Measurements from ENCODE around the gene SNIP1. TPM values are rescaled to one million over a fixed set of nuclear protein-coding genes. Genes with fewer than 3 reads are reported as not detected.
A peak's percentile ranks its signal among the peaks of the same experiment; 100 is the strongest.
"Not testable (repeated sequence)": the region's sequence is repeated elsewhere in the genome, so short reads cannot be mapped to it uniquely, and the experiment has no call there.

Gene SNIP1, protein sequence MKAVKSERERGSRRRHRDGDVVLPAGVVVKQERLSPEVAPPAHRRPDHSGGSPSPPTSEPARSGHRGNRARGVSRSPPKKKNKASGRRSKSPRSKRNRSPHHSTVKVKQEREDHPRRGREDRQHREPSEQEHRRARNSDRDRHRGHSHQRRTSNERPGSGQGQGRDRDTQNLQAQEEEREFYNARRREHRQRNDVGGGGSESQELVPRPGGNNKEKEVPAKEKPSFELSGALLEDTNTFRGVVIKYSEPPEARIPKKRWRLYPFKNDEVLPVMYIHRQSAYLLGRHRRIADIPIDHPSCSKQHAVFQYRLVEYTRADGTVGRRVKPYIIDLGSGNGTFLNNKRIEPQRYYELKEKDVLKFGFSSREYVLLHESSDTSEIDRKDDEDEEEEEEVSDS
- 12.9 and 19.2 TPM in 2 replicates for total RNA-seq (2014; rRNA removed; shearing (Covaris generic))

DNA sequence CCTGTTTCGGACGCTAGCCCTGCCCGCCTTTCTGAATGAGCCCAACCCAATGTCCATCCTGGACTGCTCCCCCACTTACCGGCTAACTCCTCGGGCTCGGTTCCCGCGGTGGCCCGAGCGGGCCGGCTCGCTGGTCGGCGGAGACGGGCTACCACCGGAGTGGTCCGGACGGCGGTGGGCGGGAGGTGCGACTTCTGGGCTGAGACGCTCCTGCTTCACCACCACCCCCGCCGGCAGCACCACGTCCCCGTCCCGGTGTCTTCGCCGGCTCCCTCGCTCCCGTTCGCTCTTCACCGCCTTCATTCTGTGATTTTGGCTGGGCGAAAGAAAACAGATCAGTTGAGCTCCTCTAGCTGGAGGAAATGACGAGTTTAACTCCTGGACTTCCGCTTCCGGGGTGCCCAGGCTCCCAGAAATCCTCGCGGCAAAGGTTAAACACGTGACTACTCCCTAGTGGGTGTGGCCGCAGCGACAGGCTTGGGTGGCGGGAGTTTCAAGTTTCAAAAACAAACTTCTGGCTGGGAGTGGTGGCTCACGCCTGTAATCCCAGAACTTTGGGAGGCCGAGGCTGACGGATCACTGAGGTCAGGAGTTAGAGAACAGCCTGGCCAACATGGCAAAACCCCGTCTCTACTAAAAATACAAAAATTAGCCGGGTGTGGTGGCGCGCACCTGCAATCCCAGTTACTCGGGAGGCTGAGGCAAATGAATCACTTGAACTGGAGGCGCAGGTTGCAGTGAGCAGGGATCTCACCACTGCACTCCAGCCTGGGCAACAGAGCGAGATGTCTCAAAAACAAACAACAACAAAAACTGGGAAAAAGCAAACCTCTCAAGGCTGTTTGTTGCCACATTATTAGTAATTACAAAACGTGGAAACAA is at the start of gene SNIP1:
SNIP1 (minus strand) TSS at position 367 of the 882 bp plus-strand sequence; CDS start at position 303, 64 bp downstream.
- DNase-seq (ENCODE audit: low read depth), result peak; percentile 93

DNA sequence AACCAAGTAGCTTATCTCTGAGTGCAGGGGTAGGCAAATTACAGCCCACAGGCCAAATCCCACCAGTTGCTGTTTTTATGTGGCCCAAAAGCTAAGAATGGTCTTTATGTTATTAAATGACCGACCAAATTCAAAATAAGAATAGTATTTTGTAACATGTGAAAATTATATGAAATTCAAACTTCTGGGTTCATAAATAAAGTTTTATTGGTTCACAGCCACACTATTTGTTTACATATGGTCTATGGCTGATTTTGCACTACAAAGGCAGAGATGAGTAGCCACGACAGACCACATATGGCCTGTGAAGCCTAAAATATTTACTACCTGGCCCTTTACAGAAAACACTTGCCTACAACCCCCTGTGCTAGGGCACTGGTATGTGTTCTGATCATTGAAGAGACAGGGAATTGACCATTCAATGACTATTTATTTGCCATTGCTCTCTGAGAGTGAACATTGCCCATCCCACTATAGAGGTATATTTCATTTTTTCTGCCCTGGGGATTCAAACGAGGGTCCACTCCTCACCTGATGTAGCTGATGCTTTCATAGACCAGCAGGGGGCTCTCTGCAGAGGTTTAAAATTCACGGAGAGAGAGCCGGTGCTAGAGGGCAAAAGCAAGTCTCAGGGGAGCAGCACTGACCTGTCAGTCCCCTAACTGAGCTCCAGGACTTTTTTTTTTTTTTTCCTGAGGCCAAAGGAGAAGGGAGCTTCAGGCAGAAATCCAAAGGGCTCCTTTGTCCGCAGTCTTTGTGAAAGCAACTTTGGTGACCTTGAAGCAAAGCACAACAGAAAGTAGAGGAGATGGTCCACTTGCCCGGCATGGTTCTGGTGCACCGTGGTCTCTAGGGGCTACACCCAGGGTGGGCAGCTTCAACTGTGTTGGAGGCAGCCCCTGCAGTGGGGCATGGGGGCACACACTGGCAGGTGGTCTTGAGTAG is 48.9 kb upstream of the SNIP1 start:
- peak; percentile 33 for DNase-seq (ENCODE audit: low read depth)

DNA sequence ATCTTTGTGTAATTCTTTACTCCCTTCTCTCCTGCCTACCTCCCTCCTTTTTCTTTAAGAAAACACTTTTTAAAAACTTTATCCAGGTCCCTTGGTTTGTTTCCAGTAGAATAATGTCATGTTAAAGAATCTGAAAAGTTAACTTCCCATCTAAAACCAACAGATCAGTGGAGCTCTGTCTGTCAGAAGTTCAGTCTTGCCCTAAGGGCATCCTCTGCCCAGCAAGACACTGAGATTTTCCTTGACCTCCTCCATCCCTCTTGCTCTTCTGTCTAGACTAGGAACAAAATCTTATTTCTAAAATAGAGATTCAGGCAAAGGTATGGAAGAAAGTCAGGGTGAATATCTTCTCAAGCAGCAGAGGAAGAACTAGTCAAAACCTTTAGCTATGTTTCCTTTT is 47.3 kb upstream of the SNIP1 start:
- no peak for DNase-seq (ENCODE audit: low read depth)

DNA sequence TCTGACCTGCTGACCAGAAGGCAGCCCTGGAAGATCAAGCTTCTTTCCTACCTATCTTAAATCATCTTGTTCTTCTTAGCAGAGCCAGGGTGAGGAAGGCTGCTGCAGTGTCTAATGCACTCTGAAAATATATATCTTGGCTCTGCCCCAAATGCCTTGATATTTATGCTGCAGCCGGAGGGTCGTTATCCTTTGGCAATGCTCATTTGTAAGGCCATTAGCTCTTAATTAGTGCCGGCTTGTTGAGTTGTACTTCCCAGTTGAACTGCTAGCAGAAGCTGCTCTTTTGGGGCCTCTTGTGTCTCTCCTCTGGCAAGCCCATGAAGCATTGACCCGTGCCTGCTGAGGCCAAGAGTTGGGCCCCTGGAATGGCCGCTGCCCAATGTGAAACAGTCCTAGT is 45.8 kb upstream of the SNIP1 start:
- no peak for DNase-seq (ENCODE audit: low read depth)

DNA sequence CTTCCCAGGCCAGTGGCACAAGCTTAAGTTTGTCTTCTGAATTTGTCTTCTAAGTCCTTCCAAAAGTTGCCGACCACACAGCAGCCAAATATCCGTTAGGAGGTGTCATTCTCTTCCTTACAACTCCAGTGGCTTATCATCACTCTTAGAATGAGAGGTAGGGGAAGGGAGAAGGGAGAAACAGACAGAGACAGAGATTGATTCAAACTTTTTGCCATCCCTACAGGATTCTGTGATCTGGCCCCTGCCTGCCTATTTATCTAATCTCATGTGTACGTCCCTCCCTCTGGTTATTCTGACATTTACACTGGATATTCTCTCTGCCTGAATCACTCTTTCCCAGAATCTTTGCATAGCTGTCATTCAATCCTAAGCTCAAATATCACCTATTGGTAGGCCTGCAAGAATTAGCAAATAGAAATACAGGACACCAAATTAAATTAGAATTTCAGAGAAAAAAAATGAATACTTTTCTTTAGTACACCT is 42.1 kb upstream of the SNIP1 start:
- DNase-seq (ENCODE audit: low read depth), result no peak

DNA sequence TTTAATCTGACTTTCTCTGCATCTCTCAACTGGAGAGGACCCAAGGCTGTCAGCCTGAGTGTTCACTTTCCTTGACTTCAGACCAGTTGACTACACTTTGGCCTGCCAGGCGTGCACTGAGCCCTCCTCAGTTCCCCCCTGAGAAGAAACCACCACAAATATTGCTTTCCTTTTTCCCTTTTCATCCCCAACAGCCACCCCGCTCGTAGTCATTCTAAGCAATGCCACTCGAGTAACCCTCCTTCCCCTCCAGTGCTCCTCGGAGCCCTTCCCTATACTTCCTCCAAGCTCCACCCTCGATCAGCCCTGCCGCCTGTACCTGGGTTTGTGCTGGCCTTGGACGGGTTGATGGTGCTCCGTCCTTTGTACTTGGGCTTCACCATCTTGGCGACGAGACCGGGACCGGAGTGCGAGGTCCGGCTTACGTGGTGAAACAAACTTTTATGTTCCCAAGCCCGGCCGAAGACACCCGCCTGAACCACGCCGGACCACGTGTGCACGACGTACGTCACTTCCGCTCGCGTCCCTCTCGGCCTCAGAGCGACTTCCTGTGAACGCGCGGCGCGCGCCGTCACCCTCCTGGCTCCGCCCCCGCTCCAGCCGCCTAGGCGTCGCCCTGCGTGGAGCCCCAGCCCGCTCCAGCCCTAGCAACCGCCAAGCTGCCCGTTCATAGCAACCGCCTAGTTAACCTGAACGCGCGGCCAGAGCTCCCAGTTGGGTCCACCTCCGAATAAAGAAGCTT is 41.5 kb upstream of the SNIP1 start, which contains the start of gene GNL2:
GNL2 (minus strand) TSS at position 498 of the 742 bp plus-strand sequence; CDS start at position 383, 115 bp downstream.
- DNase-seq (ENCODE audit: low read depth), result peak; percentile 94

DNA sequence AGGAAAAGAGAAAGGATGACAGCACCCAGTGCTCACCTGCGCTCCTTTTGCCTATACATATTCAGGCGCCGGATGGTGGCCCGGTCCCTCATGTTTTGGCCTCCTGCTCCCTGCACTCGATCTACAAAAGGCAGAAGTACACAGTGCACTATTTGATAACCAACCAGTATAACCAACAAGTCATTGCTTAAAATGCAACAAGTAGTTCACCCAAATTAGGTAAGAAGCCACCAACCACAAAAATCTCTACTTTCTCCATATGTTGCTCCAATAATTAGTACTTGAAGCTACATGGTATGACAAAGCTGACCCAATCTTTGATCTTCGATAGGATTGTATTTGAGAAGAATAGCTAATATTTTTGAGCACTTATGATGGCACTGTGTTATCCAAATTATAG is 39.6 kb upstream of the SNIP1 start:
- DNase-seq (ENCODE audit: low read depth), result no peak

DNA sequence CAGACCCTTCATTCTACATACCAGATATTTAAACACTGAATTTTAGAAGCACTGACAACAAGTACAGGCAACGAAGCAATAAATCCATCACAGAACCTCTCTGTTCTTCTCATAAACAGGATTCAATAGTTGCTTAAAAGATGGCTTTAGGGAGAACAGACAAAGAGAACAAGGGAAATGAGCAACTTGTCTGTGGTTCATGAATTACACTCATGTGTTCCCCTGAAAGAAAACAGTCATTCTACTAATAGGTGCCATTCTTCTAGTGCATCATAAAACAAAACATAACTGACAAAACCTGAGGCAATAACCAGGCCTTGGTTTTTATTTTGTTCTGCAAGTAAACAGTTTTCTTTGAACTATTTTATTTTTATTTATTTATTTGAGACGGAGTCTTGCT is 34.8 kb upstream of the SNIP1 start:
- DNase-seq (ENCODE audit: low read depth), result no peak

DNA sequence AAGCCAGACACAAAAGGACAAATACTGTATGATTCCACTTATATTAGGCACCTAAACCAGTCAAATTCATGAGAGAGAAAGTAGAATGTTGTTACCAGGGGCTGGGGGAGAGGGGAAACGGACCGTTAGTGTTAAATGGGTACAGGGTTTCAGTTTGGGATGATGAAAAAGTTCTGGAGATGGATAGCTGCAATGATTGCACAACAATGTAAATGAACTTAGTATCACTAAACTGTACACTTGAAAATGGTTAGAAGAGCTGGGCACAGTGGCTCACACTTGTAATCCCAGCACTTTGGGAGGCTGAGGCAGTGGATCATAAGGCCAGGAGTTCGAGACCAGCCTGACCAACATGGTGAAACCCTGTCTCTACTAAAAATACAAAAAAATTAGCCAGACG is 30.5 kb upstream of the SNIP1 start:
- not testable (repeated sequence) for DNase-seq (ENCODE audit: low read depth)

DNA sequence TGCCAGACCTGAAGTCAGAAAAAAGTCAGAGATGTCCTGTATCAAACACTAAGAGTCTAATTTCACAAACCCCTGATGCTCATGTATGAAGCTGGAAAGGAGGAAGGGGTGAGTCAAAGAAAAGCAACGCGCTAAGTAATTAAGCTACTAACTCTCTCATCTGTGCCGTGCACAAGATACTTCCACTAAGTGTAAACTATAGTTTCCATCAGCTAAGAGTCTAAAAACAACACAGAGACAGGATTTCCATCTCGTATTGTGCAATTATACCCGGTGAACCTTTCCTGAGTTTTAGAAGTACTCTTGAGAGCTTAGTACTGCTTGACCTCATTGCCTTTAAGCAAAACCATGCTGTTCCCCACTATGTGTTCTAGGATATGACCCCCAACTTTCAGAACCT is 21.6 kb upstream of the SNIP1 start:
- DNase-seq (ENCODE audit: low read depth), result no peak

DNA sequence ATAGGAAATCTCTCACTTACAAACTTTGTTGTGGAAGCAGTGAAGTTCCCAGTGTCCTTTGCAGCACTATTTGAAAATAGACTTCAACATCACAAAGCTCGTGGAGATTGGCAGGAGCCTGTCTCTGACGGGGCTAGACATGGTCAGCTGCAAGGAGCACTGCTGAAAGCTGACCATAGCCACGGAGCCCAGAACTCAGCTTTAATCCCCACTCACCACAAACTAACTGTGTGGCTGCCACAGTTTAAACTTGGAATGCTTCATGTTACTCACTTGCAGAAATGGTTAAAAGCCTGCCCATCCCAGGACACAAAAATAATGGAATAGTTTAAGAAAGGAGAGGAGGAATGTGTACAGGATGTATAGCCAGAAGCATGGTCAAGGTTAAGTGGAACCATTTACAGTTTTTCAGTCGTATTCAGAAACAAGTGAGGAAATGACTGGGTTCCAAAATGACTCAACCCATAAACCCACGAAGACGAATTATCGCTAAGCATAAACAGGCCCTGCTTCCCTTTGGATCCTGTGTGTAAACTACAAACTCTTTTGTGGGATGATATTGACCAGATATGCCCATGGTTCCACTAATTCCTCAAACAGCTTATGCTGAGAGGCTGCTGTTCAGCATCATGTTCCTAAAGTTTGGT is 20.9 kb upstream of the SNIP1 start:
- DNase-seq (ENCODE audit: low read depth), result peak; percentile 54

DNA sequence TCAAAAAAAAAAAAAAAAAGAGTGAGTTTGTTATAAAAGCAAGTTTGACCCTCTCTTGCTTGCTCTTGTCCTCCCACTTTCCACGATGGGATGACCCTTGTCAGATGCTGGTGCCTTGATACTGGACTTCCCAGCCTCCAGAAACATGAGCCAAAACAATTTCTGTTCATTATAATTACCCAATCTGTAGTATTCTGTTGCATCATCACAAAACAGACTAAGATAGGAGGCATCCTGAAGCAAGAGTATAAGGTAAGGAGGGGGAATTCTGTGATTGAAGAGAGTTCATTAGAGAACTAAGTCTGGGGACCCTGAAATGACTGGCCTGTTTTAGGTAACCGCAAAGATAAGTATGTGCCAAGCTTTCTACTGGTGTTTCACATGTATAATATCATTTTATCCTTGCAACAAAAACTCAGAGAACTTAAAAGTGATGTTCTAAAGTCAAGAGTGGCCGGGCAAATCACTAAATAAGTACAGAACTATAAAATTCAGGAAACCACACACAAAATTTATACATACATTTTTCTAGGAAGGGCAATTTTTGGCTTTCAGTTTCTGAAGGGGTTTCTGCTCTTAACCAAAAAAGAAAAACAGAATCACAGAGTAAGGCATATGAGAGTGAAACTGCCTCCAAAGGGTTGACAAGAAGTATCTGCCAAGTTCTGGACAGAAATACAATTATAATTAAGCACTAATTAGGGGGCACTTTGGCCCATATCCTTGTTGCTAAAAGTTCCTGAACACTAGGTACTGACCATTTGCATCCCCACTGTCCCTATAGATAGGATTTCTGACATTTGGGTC is 16.6 kb upstream of the SNIP1 start:
- DNase-seq (ENCODE audit: low read depth), result no peak

DNA sequence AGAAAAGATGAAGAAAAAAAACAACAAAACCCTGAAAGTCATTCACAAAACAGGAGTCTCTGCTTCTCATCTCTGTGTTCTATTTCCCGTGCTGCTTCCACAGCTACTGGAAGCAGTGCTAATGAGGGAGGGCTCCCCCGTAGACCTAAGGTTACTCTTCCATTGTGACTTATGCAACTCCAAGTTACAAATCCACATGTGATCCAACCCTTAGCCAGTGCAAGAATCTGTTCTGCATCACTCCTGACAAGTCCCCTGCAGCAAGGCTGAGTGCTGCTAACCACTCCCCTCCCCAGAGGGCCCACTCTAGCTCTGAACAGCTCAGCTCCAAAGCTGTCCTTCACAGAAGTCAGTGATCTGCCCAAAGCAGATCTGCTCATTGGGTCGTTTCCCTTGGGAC is 12.9 kb upstream of the SNIP1 start:
- no peak for DNase-seq (ENCODE audit: low read depth)

DNA sequence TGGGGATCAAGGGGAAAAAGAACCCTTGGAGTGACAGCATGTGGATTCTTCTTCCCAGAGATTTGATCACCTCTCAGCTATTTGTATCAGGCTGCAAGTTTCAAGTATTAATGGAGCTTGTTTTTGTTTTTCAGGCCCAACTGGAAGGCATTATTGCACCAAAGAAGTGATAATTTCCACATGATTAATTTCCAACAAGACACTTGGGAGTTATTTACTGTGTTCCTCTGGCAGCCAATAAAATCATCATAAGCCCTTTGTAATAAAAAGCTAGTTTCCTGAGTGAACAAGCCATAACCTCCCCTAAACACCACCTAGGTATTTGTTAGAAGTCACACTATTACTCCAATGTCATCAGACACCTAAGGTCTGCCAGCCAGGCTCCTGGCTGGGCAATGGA is 10.8 kb upstream of the SNIP1 start:
- DNase-seq (ENCODE audit: low read depth), result no peak

DNA sequence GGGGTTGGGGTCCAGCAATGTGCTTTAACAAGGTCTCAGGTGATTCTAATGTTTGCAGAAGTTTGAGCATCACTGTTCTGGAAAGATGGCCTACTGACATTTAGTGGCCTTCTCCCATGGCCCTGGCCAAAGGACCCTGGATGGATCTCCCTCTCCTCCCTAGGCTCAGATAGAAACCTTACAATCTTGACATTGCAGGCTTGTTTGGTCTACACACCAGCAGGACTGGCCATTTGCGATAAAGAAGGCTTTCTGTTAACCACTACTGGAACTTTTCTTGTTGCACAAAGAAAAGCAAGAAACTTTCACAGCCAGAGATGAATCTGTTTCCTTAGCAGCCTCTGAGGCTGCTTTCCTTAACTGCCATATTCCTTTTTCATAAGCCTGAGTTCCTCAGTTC is 8.9 kb upstream of the SNIP1 start:
- DNase-seq (ENCODE audit: low read depth), result no peak

DNA sequence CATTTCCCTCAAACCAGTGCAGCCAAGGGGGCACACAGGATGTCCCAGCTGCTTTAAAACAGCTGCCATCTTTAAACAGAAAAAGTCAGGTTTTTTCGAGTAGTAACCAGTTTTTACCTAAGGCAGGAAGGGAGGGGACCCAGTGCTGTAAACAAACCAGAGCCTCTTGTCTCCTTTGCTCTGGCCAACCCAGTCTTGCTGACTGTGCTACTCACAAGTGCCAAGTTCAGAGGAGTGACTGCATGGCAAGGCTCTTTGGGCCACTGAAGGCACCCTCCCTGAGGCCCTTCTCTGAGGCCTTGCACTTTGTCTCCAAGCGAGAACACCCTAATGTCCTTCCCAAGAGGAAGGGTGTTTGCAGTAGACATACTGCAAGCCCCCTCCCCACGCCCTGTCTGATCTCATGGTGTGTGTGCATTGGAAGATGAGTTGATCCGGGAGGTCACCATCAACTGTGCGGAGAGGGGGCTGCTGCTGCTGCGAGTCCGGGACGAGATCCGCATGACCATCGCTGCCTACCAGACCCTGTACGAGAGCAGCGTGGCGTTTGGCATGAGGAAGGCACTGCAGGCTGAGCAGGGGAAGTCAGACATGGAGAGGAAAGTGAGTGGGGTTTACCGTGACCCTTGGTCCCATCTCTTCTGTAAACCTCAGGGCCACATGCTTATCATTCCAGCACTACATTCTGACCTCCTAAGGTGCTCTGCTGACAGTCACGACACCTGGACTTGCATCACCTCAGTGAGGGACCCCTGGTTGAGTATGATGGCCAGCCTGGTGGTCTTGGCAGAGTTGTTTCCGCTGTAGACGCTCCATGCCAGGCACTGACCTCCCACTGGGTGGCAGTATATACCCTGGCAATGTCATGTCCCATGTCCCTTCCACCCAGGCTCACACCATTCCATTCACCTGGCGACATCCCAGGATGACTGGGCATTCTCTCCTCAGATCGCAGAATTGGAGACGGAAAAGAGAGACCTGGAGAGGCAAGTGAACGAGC is 7.3 kb upstream of the SNIP1 start:
- peak; percentile 35 for DNase-seq (ENCODE audit: low read depth)

DNA sequence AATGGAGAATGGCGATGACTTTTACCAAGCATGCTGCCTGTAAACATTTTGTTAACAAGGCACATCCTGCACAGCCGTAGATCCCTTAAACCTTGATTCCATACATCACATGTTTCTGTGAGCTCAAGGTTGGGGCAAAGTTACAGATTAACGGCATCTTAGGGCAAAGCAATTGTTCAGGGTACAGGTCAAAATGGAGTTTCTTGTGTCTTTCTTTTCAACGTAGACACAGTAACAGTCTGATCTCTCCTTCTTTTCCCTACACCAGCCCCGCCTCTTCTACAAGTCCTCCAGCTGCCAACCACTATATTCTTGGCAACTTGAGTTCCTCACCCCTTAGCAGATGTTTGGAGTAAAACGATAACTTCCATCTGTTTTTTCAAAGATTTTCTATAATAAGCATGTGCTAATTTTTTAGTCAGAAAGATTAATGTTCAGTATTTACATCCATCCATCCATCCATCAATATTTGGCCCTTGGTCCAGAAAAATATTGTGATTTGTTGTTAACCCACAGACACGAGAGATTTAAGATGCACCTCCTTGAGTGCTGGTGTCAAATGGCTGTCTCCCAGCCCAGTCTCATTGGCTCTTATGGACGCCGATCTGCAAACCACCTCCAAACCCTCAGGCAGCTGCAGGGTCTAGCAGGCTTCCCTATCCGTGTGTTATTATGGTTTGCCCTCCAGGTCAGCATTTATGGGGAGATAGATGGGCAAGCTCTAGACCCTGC is 6.5 kb upstream of the SNIP1 start:
- DNase-seq (ENCODE audit: low read depth), result no peak
